CD8-positive, alpha-beta memory T cell (primary cell): Measurements from ENCODE around the gene NCAPD2. TPM values are rescaled to one million over a fixed set of nuclear protein-coding genes. Genes with fewer than 3 reads are reported as not detected.

Experiments used
- CTCF ChIA-PET: fragments of 350-600 bp; sonication (Branson Sonifier 250); formaldehyde crosslinking; loops from one replicate; lab custom pipeline; 2021; ENCODE audit warnings: antibody characterized with exemption; lab: Charles Lee
- POLR2A ChIA-PET: fragments of 350-600 bp; sonication (Branson Sonifier 250); formaldehyde crosslinking; loops from one replicate; lab custom pipeline; 2021; ENCODE audit warnings: antibody characterized with exemption; lab: Charles Lee
- DNase-seq, 5 donors: peaks; one replicate each; pipeline versions ENCODE4 v3.0.0 to v3.0.0-alpha.2; 2020 to 2022; ENCODE audit warnings: mixed read lengths in 1 of 5
- H3K27ac ChIP-seq: one replicate; pipeline ENCODE4 v1.7.0; 2013; ENCODE audit warnings: low read depth, mild to moderate bottlenecking, low read length, moderate library complexity
- H3K27me3 ChIP-seq: 2 replicates; pipeline ENCODE4 v1.7.0; 2013; ENCODE audit warnings: low read length, mild to moderate bottlenecking; ENCODE audit not compliant: insufficient read depth, poor library complexity, severe bottlenecking
- H3K36me3 ChIP-seq: 2 replicates; pipeline ENCODE4 v1.7.0; 2013; ENCODE audit warnings: mild to moderate bottlenecking, low read length, moderate library complexity; ENCODE audit not compliant: insufficient read depth
- H3K4me1 ChIP-seq: 2 replicates; pipeline ENCODE4 v1.7.0; 2013; ENCODE audit warnings: mild to moderate bottlenecking, low read length, moderate library complexity; ENCODE audit not compliant: insufficient read depth
- H3K4me3 ChIP-seq: 2 replicates; pipeline ENCODE4 v1.7.0; 2013; ENCODE audit warnings: mild to moderate bottlenecking, low read length
- H3K9me3 ChIP-seq: 2 replicates; pipeline ENCODE4 v1.7.0; 2013; ENCODE audit warnings: mild to moderate bottlenecking, low read length
- H3K27ac Mint-ChIP-seq, 8 donors: one replicate each; pipeline ENCODE4 v1.8.0; 2020 to 2021; ENCODE audit warnings: mixed read lengths in 8 of 8, mild to moderate bottlenecking in 6 of 8, inconsistent platforms in 3 of 8, moderate library complexity in 3 of 8
- H3K27me3 Mint-ChIP-seq, 2 donors: one replicate each; pipeline ENCODE4 v1.8.0; 2020 to 2021; ENCODE audit warnings: mixed read lengths in 2 of 2, mild to moderate bottlenecking in 1 of 2, moderate library complexity in 1 of 2
- H3K36me3 Mint-ChIP-seq, 3 donors: one replicate each; pipeline ENCODE4 v1.8.0; 2020 to 2021; ENCODE audit warnings: mixed read lengths in 3 of 3, inconsistent platforms in 1 of 3, mild to moderate bottlenecking in 1 of 3
- H3K4me1 Mint-ChIP-seq, 3 donors: one replicate each; pipeline ENCODE4 v1.8.0; 2020 to 2021; ENCODE audit warnings: mixed read lengths in 3 of 3, inconsistent platforms in 1 of 3, mild to moderate bottlenecking in 1 of 3
- H3K4me3 Mint-ChIP-seq, 7 donors: one replicate each; pipeline ENCODE4 v1.8.0; 2020 to 2021; ENCODE audit warnings: mixed read lengths in 7 of 7, mild to moderate bottlenecking in 6 of 7, moderate library complexity in 4 of 7, inconsistent platforms in 2 of 7
- H3K9me3 Mint-ChIP-seq, 5 donors: one replicate each; pipeline ENCODE4 v1.8.0; 2020 to 2022; ENCODE audit warnings: mixed read lengths in 5 of 5, mild to moderate bottlenecking in 3 of 5, moderate library complexity in 2 of 5, inconsistent platforms in 1 of 5
- polyA plus RNA-seq: library from polyadenylated mRNA; unstranded; fragments of 300-500 nt; fragmentation: Illumina TruSeq; gene quantifications from one replicate; pipeline ENCODE4 v1.2.3, GENCODE V29; 2021
- total RNA-seq, 2 experiments: library from RNA; stranded (reverse); gene quantifications; one replicate each; pipeline ENCODE4 v1.2.3, GENCODE V29; 2021

NCAPD2 gene
- total and polyA plus RNA-seq, 3 experiments from 2014 or later = 29.8 to 97.5 (median 96.5) TPM

GRCh38 chr12:6532927-6533652, 39.2 kb downstream of the NCAPD2 start:
- DNase-seq = peak in 3 of 5 donors; percentile 15 to 61 (median 22)
- peaks cover 40% of the 10 kb centered on the region for H3K36me3 ChIP-seq
- Mint-ChIP-seq H3K4me1 (peaks cover 48 to 57% (median 49%) of the 10 kb centered on the region in 3 donors), H3K27me3 (peaks cover 0 to 5% of the 10 kb centered on the region in 2 donors), H3K27ac (peak overlapping the region; percentile 91 to 99 (median 98)), H3K9me3 (no peaks in the 10 kb centered on the region), H3K4me3 (peak overlapping the region; percentile 71 to 97 (median 93)), H3K36me3 (peaks cover 5 to 80% (median 25%) of the 10 kb centered on the region in 3 donors)
- H3K4me3 ChIP-seq = peak overlapping the region; percentile 92
- no peaks in the 10 kb centered on the region for H3K27me3 ChIP-seq
- CTCF ChIA-PET = interaction anchor here (0.8 to 1.5 kb wide), 9 partner anchors 18 to 358 kb away, joined by 3 to 9 read pairs (median 4); partner anchors contain the start of genes IFFO1 and VAMP1
- H3K9me3 ChIP-seq = no peaks in the 10 kb centered on the region
- H3K4me1 ChIP-seq = peaks cover 49% of the 10 kb centered on the region
- POLR2A ChIA-PET = interaction anchor here (0.5 to 1.5 kb wide), 6 partner anchors 38 to 189 kb away, joined by 3 to 6 read pairs (median 4); partner anchors contain the start of gene TAPBPL
- H3K27ac ChIP-seq = peak overlapping the region; percentile 95

GRCh38 chr12:6533653-6533922, 39.7 kb downstream of the NCAPD2 start:
- peak overlapping the region; percentile 91 to 99 (median 98) for H3K27ac Mint-ChIP-seq
- Histone ChIP-seq H3K27me3 (no peaks in the 10 kb centered on the region), H3K27ac (peak overlapping the region; percentile 95), H3K9me3 (no peaks in the 10 kb centered on the region), H3K4me1 (peaks cover 54% of the 10 kb centered on the region), H3K4me3 (peak overlapping the region; percentile 92), H3K36me3 (peaks cover 40% of the 10 kb centered on the region)
- POLR2A ChIA-PET = interaction anchor here (0.5 to 3.5 kb wide), 7 partner anchors 40 to 201 kb away, joined by 3 to 24 read pairs (median 12); partner anchors contain the start of genes MRPL51, NCAPD2 and VAMP1
- peaks cover 49 to 57% (median 51%) of the 10 kb centered on the region in 3 donors for H3K4me1 Mint-ChIP-seq
- CTCF ChIA-PET = interaction anchor here (1.2 to 5.5 kb wide), 4 partner anchors 63 to 110 kb away, joined by 4 to 56 read pairs (median 24); partner anchors contain the start of gene VAMP1
- peak overlapping the region; percentile 71 to 97 (median 93) for H3K4me3 Mint-ChIP-seq
- H3K27me3 Mint-ChIP-seq = peaks cover 0 to 5% of the 10 kb centered on the region in 2 donors
- H3K9me3 Mint-ChIP-seq = no peaks in the 10 kb centered on the region
- peak in 2 of 5 donors; percentile 11 to 32 for DNase-seq
- peaks cover 5 to 80% (median 24%) of the 10 kb centered on the region in 3 donors for H3K36me3 Mint-ChIP-seq

- Histone ChIP-seq H3K4me3 (peak within 1 kb of the TSS; percentile 92), H3K27ac (peak within 1 kb of the TSS; percentile 95), H3K9me3 (no peaks in the 10 kb centered on the region), H3K4me1 (peaks cover 59% of the 10 kb centered on the region), H3K36me3 (peaks cover 39% of the 10 kb centered on the region), H3K27me3 (no peaks in the 10 kb centered on the region)
- Mint-ChIP-seq H3K4me1 (peaks cover 49 to 57% (median 52%) of the 10 kb centered on the region in 3 donors), H3K4me3 (peak within 1 kb of the TSS; percentile 89 to 97 (median 93)), H3K27me3 (peaks cover 0 to 5% of the 10 kb centered on the region in 2 donors), H3K27ac (peak within 1 kb of the TSS; percentile 96 to 99 (median 98)), H3K9me3 (no peaks in the 10 kb centered on the region), H3K36me3 (peaks cover 5 to 80% (median 21%) of the 10 kb centered on the region in 3 donors)
- POLR2A ChIA-PET = interaction anchor here (1.0 to 3.5 kb wide), 10 partner anchors 40 to 202 kb away, joined by 3 to 24 read pairs (median 6); partner anchors contain the start of genes MRPL51, NCAPD2, TAPBPL and VAMP1
- CTCF ChIA-PET = interaction anchor here (1.2 to 5.5 kb wide), 7 partner anchors 17 to 110 kb away, joined by 3 to 56 read pairs (median 13); partner anchors contain the start of gene VAMP1
- peak; percentile 78 to 93 (median 86) for DNase-seq
Measured at GRCh38 chr12:6533923-6534694, 40.2 kb downstream of the NCAPD2 start, which contains the start of gene GAPDH. Gene GAPDH (plus strand): TSS chr12:6534517. CDS start chr12:6534833, 316 bp downstream.

- H3K4me3 Mint-ChIP-seq = peak overlapping the region; percentile 89 to 97 (median 93)
- CTCF ChIA-PET = interaction anchor here (1.1 to 5.5 kb wide), 10 partner anchors 16 to 111 kb away, joined by 3 to 56 read pairs (median 7); partner anchors contain the start of genes MRPL51, NOP2 and VAMP1
- H3K4me3 ChIP-seq = peak overlapping the region; percentile 92
- H3K36me3 Mint-ChIP-seq = peaks cover 5 to 80% (median 21%) of the 10 kb centered on the region in 3 donors
- H3K9me3 Mint-ChIP-seq = no peaks in the 10 kb centered on the region
- peaks cover 53 to 62% (median 54%) of the 10 kb centered on the region in 3 donors for H3K4me1 Mint-ChIP-seq
- peak overlapping the region; percentile 95 to 99 (median 98) for H3K27ac Mint-ChIP-seq
- H3K4me1 ChIP-seq = peaks cover 62% of the 10 kb centered on the region
- peak overlapping the region; percentile 95 for H3K27ac ChIP-seq
- POLR2A ChIA-PET = interaction anchor here (1.0 to 3.5 kb wide), 11 partner anchors 41 to 202 kb away, joined by 3 to 24 read pairs (median 5); partner anchors contain the start of genes MRPL51, NCAPD2, TAPBPL and VAMP1
- H3K27me3 Mint-ChIP-seq = peaks cover 0 to 5% of the 10 kb centered on the region in 2 donors
- DNase-seq = no peak
- H3K9me3 ChIP-seq = no peaks in the 10 kb centered on the region
- H3K27me3 ChIP-seq = no peaks in the 10 kb centered on the region
- peaks cover 38% of the 10 kb centered on the region for H3K36me3 ChIP-seq
Measured at GRCh38 chr12:6534695-6534944, 40.7 kb downstream of the NCAPD2 start.

- no peaks in the 10 kb centered on the region for H3K27me3 ChIP-seq
- H3K9me3 ChIP-seq = no peaks in the 10 kb centered on the region
- ChIA-PET POLR2A (interaction anchor here (0.7 to 3.5 kb wide), 13 partner anchors 16 to 199 kb away, joined by 3 to 24 read pairs (median 4); partner anchors contain the start of genes CD27, MRPL51, NCAPD2 and TAPBPL), CTCF (interaction anchor here (0.8 to 5.6 kb wide), 18 partner anchors 16 to 212 kb away, joined by 3 to 56 read pairs (median 5); partner anchors contain the start of genes CD27, MRPL51, NOP2 and VAMP1)
- Mint-ChIP-seq H3K27ac (peak overlapping the region; percentile 95 to 99 (median 98)), H3K27me3 (peaks cover 0 to 5% of the 10 kb centered on the region in 2 donors), H3K4me1 (peaks cover 56 to 67% (median 58%) of the 10 kb centered on the region in 3 donors), H3K36me3 (peaks cover 5 to 80% (median 16%) of the 10 kb centered on the region in 3 donors), H3K9me3 (no peaks in the 10 kb centered on the region), H3K4me3 (peak overlapping the region; percentile 89 to 97 (median 93))
- H3K4me3 ChIP-seq = peak overlapping the region; percentile 92
- H3K36me3 ChIP-seq = peaks cover 38% of the 10 kb centered on the region
- H3K4me1 ChIP-seq = peaks cover 67% of the 10 kb centered on the region
- peak overlapping the region; percentile 95 for H3K27ac ChIP-seq
- DNase-seq = peak; percentile 67 to 85 (median 73)
Measured at GRCh38 chr12:6534945-6535696, 41.2 kb downstream of the NCAPD2 start.

- Histone ChIP-seq H3K9me3 (no peaks in the 10 kb centered on the region), H3K36me3 (peaks cover 37% of the 10 kb centered on the region), H3K27me3 (no peaks in the 10 kb centered on the region), H3K4me3 (peak overlapping the region; percentile 92), H3K4me1 (peaks cover 72% of the 10 kb centered on the region), H3K27ac (peak overlapping the region; percentile 95)
- Mint-ChIP-seq H3K36me3 (peaks cover 5 to 77% (median 12%) of the 10 kb centered on the region in 3 donors), H3K4me1 (peaks cover 61 to 72% (median 63%) of the 10 kb centered on the region in 3 donors), H3K27me3 (peaks cover 0 to 5% of the 10 kb centered on the region in 2 donors), H3K27ac (peak overlapping the region; percentile 95 to 99 (median 98)), H3K4me3 (peak overlapping the region; percentile 89 to 97 (median 93)), H3K9me3 (no peaks in the 10 kb centered on the region)
- no peak for DNase-seq
- ChIA-PET CTCF (interaction anchor here (0.8 to 5.6 kb wide), 19 partner anchors 15 to 213 kb away, joined by 3 to 56 read pairs (median 5); partner anchors contain the start of genes CD27, MRPL51, NOP2 and VAMP1), POLR2A (interaction anchor here (0.7 to 3.5 kb wide), 12 partner anchors 15 to 200 kb away, joined by 3 to 24 read pairs (median 4); partner anchors contain the start of genes CD27, MRPL51, NCAPD2 and TAPBPL)
Measured at GRCh38 chr12:6535697-6535946, 41.7 kb downstream of the NCAPD2 start.
